HepG2 (cell line): ENCODE results near the gene COG1. TPM values are rescaled to one million over a fixed set of nuclear protein-coding genes. Genes with fewer than 3 reads are reported as not detected.

Source experiments
- ARNTL ChIP-seq: sonication (generic); formaldehyde crosslinking; IDR thresholded peaks from 2 replicates; pipeline ENCODE4 v1.4.0; 2020; ENCODE audit warnings: mild to moderate bottlenecking, missing genetic modification reagents
- CCDC6 ChIP-seq: sonication (generic); formaldehyde crosslinking; IDR thresholded peaks from 2 replicates; pipeline ENCODE4 v1.8.1; 2022; ENCODE audit warnings: mild to moderate bottlenecking, missing genetic modification reagents, moderate library complexity
- CHCHD3 ChIP-seq: sonication (generic); formaldehyde crosslinking; IDR thresholded peaks from 2 replicates; pipeline ENCODE4 v1.8.0; 2022; ENCODE audit warnings: mild to moderate bottlenecking, missing genetic modification reagents, moderate library complexity
- DR1 ChIP-seq: sonication (generic); formaldehyde crosslinking; IDR thresholded peaks from 2 replicates; pipeline ENCODE4 v1.8.0; 2021; ENCODE audit warnings: mild to moderate bottlenecking, missing genetic modification reagents, inconsistent platforms
- HDAC1 ChIP-seq: sonication (generic); formaldehyde crosslinking; IDR thresholded peaks from 2 replicates; pipeline ENCODE4 v1.5.1; 2020; ENCODE audit warnings: mild to moderate bottlenecking, missing genetic modification reagents
- HNF1A ChIP-seq, 2 experiments: sonication (generic) in 1 of 2; formaldehyde crosslinking in 1 of 2; IDR thresholded peaks; 2 replicates each; pipeline versions ENCODE4 v1.4.0 to v1.6.1; 2016 to 2020; ENCODE audit warnings: borderline replicate concordance in 1 of 2, low read depth in 1 of 2, mild to moderate bottlenecking in 1 of 2, missing genetic modification reagents in 1 of 2
- HNRNPUL1 ChIP-seq: fragments of 200-400 bp; formaldehyde crosslinking; IDR thresholded peaks from 2 replicates; pipeline ENCODE4 v1.6.1; 2017; ENCODE audit warnings: low read depth, mild to moderate bottlenecking, low read length, moderate library complexity
- MXI1 ChIP-seq: IDR thresholded peaks from 3 replicates; pipeline ENCODE4 v1.6.1; 2012; ENCODE audit warnings: low read depth, low read length, inconsistent platforms, borderline replicate concordance
- PAXIP1 ChIP-seq: sonication (generic); formaldehyde crosslinking; conservative IDR thresholded peaks from 2 replicates; pipeline ENCODE4 v1.4.0; 2020; ENCODE audit warnings: mild to moderate bottlenecking, missing genetic modification reagents, moderate library complexity
- SP140L ChIP-seq: sonication (generic); formaldehyde crosslinking; IDR thresholded peaks from 2 replicates; pipeline ENCODE4 v1.4.0; 2020; ENCODE audit warnings: missing genetic modification reagents, borderline replicate concordance
- ZNF276 ChIP-seq: sonication (generic); formaldehyde crosslinking; IDR thresholded peaks from 2 replicates; pipeline ENCODE4 v1.4.0; 2020; ENCODE audit warnings: mild to moderate bottlenecking, low read depth, missing genetic modification reagents
- ZUFSP ChIP-seq: sonication (generic); formaldehyde crosslinking; IDR thresholded peaks from 2 replicates; pipeline ENCODE4 v1.9.0; 2021; ENCODE audit warnings: missing genetic modification reagents, mild to moderate bottlenecking, borderline replicate concordance
- polyA plus RNA-seq, 8 experiments: library from polyadenylated mRNA; depleted of rRNA in 3 of 8; stranded (reverse) in 7 of 8; unstranded in 1 of 8; fragments of >200 nt; fragmentation: Illumina TruSeq in 4 of 8; extraction: Trizol in 4 of 8; gene quantifications; 2 replicates each; pipeline versions ENCODE4 v1.2.1 to v1.2.3, GENCODE V29; 2011 to 2016; ENCODE audit warnings: low read depth in 4 of 8, missing spikeins in 1 of 8, mixed read lengths in 1 of 8; ENCODE audit not compliant: insufficient read depth in 1 of 8
- total RNA-seq, 5 experiments: library from RNA; depleted of rRNA; stranded (reverse); fragments of >200 nt; fragmentation: Illumina TruSeq; extraction: Trizol; gene quantifications; 2 replicates each; pipeline ENCODE4 v1.2.3, GENCODE V29; 2016; ENCODE audit warnings: low read depth in 1 of 5
- TF ChIP-seq, protein P1 (sequence below), 2 experiments: fragments of 450-650 bp in 1 of 2; sonication (generic) in 1 of 2; formaldehyde crosslinking; IDR thresholded peaks; 2 replicates each; pipeline versions ENCODE4 v1.5.0 to v1.8.0; 2020 to 2022; ENCODE audit warnings: mild to moderate bottlenecking in 1 of 2, missing genetic modification reagents in 1 of 2
- TF ChIP-seq, protein P2 (sequence below): sonication (generic); formaldehyde crosslinking; IDR thresholded peaks from 2 replicates; pipeline ENCODE4 v1.5.1; 2020; ENCODE audit warnings: mild to moderate bottlenecking, missing genetic modification reagents, moderate library complexity

COG1 gene
- total and polyA plus RNA-seq, 2 of the 13 experiments (the other 11 are each of a cell fraction or from before 2014, with no cell fraction given) = 36.6 to 39.7 TPM

DNA sequence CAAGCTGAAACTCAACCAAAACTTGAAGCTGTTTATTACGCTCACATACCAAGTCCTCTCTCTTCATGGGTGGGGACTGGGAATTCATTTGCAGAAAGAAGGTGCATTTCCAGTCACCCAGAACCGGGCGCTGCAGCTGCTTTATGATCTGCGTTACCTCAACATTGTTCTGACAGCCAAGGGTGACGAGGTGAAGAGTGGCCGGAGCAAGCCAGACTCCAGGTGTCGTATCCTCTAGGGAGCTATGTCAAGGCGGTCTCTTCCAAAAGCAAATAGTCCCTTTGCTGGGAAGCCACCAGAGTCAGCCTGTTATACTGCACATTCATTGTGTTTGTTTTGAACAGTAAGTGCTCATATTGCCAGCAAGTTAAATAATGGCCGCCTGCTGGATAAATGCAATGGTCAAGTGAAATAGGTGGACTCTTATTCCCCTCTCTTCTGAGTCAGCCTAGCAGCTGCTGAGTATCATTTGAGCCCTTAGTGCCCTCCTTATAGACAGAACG, 12.7 kb downstream of the COG1 start (continued):
- TF ChIP-seq HNF1A (IDR thresholded peaks at IDR 0.05; ENCODE audit: low read depth) (0 out of 2 replicates have a peak, but pooled peaks have one; percentile 14), HNF1A (CRISPR knock-in tag; IDR thresholded peaks at IDR 0.05; ENCODE audit: borderline replicate concordance) (peak; percentile 23; the same call in 1 of the 2 replicates), CCDC6 (CRISPR knock-in tag) (peak; percentile 41; the same call in 1 of the 2 replicates), MXI1 (no peak), ZUFSP (no peak), CHCHD3 (CRISPR knock-in tag) (no peak), ARNTL (CRISPR knock-in tag) (no peak), PAXIP1 (CRISPR knock-in tag) (0 out of 2 replicates have a peak, but pooled peaks have one; percentile 33), ZNF276 (CRISPR knock-in tag) (no peak), HDAC1 (no peak), DR1 (CRISPR knock-in tag) (no peak), HNRNPUL1 (no peak), SP140L (CRISPR knock-in tag) (no peak)
- TF ChIP-seq, protein P1, sequence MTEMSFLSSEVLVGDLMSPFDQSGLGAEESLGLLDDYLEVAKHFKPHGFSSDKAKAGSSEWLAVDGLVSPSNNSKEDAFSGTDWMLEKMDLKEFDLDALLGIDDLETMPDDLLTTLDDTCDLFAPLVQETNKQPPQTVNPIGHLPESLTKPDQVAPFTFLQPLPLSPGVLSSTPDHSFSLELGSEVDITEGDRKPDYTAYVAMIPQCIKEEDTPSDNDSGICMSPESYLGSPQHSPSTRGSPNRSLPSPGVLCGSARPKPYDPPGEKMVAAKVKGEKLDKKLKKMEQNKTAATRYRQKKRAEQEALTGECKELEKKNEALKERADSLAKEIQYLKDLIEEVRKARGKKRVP (CRISPR knock-in tag; IDR thresholded peaks at IDR 0.05) = peak in 1 of 2 experiments; percentile 31; a peak in 1 of 4 replicates
- TF ChIP-seq, protein P2, sequence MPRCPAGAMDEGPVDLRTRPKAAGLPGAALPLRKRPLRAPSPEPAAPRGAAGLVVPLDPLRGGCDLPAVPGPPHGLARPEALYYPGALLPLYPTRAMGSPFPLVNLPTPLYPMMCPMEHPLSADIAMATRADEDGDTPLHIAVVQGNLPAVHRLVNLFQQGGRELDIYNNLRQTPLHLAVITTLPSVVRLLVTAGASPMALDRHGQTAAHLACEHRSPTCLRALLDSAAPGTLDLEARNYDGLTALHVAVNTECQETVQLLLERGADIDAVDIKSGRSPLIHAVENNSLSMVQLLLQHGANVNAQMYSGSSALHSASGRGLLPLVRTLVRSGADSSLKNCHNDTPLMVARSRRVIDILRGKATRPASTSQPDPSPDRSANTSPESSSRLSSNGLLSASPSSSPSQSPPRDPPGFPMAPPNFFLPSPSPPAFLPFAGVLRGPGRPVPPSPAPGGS (CRISPR knock-in tag) = no peak
